ENCODE results near the gene POU5F1.
A peak's percentile ranks its signal among the peaks of the same experiment; 100 is the strongest.
"Not testable (repeated sequence)": the region's sequence is repeated elsewhere in the genome, so short reads cannot be mapped to it uniquely, and the experiment has no call there.

The POU5F1 gene

DNA sequence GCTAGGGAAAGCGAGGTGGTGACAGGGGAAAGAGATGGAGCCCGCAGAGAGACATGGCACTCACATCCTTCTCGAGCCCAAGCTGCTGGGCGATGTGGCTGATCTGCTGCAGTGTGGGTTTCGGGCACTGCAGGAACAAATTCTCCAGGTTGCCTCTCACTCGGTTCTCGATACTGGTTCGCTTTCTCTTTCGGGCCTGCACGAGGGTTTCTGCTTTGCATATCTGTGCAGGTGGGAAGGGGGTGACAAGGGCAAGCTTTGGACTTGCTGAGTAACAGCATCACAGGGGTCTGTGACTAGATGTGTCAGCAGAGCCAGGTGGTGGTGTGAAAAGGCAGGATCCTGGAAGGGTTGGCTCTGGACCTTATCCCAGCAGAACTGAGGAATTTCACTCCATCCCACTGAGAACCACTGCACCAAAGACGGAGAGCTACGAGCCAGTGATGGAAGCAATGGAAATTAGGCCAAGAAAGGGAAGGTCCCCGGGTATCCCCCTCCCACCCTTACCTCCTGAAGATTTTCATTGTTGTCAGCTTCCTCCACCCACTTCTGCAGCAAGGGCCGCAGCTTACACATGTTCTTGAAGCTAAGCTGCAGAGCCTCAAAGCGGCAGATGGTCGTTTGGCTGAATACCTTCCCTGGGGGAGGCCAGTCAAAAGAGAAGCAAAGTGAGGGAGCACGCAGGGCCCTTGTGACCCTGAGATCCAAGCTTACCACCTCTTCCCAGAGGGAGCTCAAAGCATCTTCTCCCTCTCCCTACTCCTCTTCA, 5.2 kb downstream of the POU5F1 start:
- DNase-seq, result not testable (repeated sequence)

DNA sequence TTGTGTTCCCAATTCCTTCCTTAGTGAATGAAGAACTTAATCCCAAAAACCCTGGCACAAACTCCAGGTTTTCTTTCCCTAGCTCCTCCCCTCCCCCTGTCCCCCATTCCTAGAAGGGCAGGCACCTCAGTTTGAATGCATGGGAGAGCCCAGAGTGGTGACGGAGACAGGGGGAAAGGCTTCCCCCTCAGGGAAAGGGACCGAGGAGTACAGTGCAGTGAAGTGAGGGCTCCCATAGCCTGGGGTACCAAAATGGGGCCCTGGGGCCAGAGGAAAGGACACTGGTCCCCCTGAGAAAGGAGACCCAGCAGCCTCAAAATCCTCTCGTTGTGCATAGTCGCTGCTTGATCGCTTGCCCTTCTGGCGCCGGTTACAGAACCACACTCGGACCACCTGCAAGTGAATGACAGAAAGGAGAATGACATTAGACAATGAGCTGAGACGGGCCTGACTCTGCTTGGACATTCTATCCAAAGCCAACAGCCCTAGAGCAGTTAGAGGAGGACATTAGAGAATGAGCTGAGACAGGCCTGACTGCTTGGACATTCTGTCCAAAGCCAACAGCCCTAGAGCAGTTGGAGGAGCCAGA, 5.9 kb downstream of the POU5F1 start:
- not testable (repeated sequence) for DNase-seq

DNA sequence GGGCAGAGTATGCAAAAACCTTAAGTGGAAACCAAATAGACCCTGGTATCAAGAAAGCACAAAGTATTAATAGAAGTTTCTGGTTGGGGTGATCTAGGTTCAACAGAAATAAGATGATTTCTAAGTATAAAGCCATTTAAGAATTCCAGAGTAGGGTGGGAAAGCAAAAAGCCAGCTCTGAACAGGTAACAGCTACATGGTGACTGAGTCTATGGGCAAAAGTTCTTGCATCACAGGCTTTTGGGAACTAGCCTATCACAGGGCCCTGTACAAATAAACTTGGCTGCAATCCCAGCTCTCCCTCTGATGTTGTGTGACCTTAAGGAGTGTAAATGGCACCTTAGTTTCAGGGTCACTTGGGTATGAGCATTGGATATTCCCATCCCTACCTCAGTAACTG, 6.6 kb downstream of the POU5F1 start:
- no peak for DNase-seq

DNA sequence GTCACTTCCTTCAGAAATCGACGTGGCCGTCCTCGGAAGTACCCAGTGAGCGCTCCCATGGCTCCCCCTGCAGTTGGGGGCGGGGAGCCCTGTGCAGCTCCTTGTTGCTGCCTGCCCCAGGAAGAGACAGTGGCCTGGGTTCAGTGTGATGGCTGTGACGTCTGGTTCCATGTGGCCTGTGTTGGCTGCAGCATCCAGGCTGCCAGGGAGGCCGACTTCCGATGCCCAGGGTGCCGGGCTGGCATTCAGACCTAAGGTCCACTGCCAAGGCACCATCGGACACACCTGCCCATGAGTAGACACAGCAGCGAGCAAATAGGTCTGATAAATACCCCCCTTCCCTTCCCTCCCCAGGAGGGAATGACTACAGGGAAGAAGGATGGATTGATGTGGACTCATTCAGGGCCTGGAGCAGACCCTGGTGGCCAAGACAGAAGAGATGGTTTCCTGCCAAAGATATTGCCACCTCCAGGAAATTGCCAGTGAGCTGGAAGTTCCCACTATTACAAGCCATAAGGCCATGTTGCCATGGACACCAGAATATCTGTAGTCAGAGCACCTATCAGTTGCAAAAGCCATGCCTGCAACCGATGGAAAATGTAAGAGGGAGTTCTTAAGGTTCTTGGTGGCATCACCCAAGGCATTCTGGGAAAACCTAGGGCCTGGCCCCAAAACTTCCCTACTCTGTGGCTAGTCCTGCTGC, 7.9 kb downstream of the POU5F1 start:
- no peak for DNase-seq

DNA sequence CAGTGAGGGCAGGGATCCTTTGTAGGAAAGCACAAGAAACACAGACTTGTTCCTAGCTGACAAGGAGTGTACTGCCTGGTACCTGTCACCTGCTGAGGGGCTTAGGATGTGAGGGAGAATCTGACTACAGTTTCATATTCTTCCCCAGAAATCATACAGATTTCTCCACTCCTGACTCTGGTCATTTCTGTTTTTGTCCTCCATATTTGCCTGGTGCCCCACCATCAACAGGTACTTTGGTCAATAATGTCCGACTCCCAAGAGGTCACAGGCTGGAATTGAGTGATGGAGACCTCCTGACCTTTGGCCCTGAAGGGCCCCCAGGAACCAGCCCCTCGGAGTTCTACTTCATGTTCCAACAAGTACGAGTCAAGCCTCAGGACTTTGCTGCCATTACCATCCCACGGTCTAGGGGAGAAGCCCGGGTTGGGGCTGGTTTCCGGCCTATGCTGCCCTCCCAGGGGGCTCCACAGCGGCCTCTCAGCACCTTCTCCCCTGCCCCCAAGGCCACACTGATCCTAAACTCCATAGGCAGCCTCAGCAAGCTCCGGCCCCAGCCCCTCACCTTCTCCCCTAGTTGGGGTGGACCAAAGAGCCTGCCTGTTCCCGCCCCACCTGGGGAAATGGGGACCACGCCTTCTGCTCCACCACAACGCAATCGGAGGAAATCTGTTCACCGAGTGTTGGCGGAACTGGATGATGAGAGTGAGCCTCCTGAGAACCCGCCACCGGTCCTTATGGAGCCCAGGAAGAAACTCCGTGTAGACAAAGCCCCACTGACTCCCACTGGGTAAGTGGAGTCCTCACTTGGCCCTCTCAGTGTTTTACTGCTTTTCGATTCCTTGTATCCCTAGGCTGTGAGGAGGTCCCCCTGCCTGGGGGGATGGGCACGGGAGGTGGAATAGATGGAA, 9.0 kb downstream of the POU5F1 start:
- no peak for DNase-seq

DNA sequence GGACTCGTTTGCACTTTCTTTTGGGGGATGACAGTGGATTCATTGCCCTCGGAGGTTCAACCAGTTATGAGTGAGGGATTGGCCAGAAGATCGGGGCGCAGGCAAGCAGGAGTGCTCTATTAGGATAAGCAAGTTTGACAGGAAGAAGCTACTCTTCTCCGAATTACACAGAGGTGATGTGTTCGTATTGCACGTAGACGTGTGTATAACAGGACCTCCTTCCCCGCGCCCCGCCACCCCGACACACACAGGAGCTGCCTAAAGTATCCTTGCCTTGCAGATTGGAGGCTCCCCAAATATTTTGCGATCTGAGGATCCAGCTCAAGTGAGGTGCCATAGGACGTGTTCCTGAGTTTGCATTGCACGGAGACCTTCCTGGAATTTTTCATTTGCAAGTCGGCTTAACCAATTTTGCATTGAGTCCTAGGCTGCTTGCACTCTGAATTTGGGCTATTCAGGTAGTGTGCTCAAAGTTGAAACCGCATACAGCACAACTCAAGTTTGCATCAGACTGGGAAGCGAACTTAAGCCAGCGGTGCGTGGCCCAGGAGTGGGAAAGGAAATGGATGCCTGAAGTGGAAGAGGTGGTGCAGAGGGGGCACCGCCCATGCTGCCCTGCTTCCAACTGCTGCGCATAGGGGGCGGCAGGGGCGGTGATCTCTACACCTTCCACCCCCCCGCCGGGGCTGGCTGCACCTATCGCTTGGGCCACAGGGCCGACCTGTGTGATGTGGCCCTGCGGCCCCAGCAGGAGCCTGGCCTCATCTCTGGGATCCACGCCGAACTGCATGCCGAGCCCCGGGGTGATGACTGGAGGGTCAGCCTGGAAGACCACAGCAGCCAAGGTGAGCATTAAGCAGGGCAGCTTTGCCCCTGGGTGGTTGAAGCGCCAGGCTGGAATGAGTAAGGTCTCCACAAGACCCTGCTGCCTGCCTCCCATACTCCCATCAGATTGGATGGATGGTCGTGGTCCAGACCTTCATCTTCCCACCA, 11.3 kb downstream of the POU5F1 start:
- no peak for DNase-seq

DNA sequence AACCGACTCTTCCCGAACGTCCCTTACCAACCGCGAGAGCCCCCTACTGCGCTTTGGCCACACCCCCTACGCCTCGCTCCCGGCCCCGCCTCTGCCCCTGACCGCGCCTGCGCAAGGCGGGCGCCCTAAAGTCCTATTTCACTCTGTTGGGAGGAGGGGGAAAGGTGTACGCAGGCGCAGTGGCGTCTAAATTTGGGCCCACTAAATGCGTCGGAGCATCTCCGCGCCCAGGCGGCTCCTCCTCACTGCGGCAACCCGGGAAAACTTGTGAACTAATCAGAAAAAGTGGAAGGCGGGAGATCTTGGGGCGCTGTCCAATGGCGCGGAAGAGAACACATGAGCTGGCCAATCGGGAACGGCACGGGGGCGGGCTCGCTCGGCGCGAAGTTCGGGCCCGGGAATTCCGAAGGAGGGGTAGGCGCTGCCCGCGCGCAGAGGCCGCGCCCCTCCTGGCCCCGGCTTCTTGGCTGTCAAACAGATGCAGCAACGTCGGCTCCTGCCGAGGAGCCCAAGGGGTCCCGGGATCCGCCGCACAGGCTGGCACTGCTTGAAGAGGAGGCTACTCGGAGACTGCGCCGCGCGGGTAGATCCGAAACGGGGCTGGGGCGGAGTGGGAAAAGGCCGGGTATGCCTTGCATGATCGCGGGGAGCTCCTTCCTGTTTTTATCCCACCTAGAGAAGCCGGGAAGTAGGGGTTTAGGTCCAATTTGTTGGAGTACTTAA, 12.2 kb downstream of the POU5F1 start, which contains the start of gene TCF19:
TCF19 (plus strand) TSS at position 450 of the 723 bp plus-strand sequence. CDS start 881 bp downstream, outside the sequence.
- peak; percentile 100 for DNase-seq

DNA sequence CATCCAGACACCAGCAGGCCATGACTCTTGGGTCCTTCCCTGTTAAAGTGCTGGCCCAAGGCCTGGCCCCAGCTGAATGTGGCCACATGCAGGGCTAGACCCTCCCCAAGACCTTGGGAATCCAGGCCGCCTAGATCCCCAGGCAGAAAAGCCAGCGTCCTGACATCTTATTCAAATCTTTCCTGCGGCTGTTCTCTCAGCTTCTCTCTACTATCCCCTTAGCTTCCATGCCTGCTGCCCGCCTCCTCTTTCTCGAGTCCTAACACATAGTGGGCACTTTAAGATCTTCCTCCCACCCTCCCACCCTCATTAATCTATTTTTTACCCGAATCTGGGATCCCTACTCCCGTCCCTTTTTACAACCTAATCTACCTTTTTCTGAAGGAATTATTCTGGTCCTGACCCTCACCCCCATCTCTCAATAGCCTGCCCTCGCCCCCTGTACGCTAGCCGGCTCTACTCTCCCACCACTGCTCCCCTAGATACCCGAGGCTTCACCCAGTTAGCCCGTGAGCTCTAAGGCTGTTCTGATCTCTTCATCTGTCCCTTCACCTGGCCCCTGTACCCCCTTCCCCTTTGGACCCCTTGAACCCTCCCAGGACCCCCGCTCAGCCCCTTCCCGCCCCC, 12.9 kb downstream of the POU5F1 start, which contains the start of gene CCHCR1:
CCHCR1 (minus strand) TSS at position 290 of the 627 bp plus-strand sequence; CDS start at position 88, 202 bp downstream.
- DNase-seq, result no peak

DNA sequence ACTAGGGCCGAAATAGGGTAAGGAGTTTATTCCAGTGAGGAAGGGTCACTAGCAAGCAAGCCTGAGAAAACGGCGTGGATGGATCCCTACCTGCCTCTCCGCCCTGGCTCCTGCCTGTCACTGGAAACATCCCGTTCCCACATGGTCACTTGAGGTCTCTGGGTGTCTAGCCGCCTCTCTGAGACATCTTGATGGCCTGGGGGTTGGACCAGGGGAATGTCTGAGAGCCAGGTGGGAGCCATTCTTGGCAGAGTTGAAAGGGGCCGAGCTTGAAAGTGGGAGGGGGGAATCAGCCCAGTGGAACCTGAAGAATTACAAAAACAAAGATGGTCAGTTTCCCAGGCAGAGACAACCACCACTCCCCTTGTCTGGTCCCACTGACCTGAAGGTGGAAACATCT, 13.8 kb downstream of the POU5F1 start:
- no peak for DNase-seq

DNA sequence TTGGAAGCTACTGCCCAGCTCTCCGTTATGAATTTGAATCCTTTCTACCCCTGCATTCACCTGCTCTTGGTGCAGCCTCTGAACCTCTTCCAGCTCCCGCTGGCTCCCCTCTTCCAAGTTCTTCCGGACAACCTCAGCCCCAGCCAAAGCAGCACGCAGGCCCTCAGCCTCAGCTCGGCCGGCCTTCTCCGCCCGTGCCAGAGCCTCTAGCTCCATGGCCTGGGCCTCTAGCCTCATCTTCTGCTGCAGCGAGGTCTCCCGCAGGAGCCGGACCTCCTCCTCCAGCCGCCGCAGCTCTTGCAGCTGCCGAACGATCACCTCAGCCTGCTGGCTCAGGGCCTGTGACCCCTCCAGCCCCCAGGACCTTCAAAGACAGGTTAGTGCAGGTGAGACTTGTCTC, 16.0 kb downstream of the POU5F1 start:
- no peak for DNase-seq

DNA sequence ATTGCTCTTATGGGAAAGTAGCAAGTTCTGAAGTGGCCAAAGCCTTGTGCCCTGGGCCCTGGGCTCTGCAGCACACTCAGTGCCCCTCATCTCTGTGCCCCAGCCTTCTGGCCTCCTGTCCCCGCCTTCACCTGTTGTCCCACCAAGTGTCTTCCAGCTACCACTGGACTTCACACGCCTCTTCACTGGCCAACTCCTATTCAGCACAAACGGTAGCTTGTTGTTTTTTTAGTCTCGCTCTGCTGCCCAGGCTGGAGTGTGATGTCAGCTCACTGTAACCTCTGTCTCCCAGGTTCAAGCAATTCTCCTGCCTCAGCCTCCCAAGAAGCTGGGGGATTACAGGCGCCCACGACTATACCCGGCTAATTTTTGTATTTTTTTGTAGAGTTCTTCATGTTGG, 17.7 kb downstream of the POU5F1 start:
- DNase-seq, result no peak

DNA sequence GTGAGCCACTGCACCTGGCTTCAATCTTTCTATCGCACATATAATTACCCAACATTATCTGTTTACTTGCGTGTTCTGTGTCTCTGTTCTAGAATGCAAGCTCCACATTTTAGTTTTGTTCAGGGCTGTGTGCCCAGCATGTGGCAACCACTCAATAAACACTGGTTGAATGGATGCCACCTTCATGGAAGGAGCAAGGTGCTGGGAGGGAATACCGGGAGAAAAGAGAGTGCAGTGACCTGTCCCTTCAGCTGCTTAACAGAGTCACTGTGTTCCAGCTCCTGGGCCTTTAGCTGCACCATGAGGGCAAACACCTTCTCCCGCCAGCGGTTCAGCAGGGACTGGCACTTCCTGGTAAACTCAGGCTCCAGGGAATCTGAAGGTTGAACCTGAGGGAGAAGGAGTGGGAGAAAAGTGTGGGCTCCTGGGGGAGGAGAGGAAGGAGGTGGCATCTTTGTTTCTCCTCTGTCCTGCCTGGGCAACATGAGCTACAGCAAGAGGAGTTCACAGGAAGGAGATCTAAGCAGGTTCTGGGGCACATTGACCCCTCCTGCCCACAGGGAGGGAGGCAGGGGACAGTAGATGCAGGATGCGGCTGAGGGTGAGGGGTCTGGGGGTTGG, 20.5 kb downstream of the POU5F1 start:
- no peak for DNase-seq

DNA sequence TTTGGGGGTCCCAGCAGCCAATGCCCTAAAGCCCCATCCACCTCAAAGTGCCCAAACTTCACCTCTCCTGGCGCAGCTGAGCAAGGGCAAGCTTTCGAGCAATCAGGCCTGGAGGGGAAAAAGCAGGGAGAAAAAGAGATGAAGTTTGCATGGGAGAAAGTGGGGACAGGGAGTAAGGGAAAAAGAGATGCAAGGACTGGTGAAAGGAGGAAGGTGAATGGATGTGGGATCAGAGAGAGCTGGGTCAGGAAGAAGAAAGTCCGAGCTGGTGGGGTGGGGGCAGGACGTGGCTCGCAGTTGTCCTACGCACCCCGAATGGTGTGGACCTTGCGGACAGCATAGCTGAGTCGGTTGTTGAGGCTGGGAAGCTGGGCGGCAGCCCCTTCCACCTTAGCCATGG, 25.1 kb downstream of the POU5F1 start:
- no peak for DNase-seq

DNA sequence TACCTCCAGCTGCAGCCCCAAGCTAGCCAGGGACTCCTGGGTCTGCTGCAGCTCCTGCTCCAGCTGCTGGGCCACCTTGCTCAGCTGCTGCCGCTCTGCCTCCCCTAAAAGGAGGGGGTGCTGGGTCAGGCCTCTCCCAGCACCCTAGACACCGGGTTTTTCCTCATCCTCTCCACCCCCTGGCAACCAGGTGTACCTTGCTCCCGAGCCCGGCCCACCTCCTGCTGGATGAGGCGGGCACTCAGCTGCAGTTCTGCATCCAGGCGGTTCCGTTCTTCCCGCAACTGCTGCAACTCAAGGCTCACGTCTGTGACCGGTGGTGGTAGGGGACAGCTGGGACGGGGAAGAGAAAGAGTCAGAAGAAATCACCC, 25.5 kb downstream of the POU5F1 start:
- no peak for DNase-seq

DNA sequence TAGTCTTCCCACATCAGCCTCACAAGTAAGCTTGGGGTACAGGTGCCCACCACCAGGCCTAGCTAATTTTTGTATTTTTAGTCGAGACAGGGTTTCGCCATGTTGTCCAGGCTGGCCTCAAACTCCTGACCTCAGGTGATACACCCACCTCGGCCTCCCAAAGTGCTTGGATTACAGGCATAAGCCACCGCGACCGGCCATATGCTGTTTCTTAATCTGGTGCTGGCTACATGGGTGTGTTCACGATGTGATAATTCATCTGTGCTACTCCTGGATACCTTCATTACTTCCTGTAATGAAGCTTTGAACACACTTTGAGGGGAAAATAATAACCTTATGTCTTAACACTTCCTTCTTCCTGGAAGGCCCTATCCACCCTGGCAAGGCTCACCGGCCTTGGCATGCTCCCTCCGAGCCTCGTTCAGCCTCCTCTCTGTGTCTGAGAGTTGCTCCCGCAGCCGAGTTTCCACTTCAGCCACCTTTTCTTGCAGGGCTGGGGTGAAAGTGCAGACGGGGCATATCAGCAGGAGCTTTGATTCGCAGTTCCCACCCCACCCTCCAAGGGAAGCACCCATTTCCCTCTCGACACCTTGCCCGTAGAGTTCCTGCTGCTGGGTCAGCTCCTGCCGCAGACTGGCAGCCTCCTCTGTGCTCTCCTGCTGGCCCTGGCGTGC, 26.0 kb downstream of the POU5F1 start:
- no peak for DNase-seq

DNA sequence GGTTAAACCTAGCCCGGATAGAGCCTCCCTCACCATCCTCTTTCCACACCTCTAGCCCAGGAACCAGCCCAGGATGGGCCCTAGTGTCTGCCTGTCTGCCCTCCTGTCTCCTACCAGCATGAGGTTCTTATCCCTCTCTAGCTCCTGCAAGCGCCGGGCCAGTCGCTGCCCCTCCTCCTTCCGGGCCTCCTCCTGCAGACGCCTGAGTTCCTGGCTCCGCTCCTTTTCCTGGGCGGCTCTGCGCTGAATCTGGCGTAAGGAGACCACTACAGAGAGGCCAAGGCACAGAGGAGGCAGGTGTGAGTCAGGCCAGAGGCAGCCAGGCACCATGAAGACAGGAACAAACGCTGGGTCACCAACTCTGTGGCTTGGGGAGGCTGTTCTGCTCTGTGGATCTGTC, 27.3 kb downstream of the POU5F1 start:
- DNase-seq, result peak; percentile 57

DNA sequence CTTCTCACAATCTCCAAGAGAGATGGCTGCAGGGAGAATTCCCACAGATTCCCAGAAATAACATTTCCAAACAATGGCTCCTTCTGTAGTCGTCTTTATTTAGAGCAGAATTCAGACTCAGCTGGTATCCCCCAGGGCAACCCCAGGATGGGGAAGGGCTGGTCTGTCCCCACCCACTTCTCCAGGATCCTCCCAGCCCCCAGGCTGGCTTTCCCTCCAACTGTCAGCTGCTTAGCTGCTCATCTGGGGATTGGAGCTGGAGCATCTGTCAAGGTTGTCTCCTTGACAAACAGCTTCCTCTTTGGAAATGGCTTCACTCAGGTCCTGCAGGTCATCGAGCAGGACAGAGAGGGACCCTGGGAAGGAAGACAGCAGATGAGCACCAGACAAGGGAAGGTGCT, 28.1 kb downstream of the POU5F1 start:
- DNase-seq, result no peak

DNA sequence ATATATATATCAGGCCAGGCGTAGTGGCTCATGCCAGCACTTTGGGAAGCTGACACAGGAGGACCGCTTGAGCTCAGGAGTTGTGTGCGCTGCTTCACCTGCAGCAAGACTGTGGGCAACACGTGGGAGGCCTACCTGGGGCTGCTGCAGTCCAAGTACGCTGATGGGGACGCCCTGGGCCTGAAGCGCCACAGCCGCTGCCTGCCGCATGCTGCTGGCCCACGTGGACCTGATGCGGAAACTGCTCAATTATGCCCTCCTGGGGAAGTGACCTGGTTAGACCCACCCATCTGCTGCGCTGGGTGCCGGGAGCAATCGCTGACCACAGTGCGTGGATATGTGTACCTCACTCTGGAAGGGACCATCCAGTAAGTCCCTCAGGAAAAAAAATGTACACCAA, 29.8 kb downstream of the POU5F1 start:
- DNase-seq, result no peak

DNA sequence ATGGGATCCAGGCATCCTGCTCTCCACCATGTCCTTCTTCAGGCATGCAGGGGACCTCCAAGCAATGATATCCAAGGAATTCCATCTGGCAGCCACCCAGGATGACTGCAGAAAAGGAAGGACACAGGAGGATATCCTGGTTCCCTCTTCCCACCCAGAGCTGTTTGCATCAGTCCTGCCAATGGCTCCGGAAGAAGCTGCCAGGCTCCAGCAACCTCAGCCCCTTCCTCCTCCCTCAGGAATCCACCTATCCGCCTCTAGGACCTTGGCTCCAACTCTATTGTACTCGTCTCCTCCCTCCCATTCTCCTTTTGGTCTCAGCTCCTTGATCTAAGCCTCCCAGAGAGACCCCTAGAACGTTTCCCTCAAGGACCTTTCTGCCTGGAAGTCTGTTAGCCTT, 30.9 kb downstream of the POU5F1 start:
- DNase-seq, result no peak

Data from femur (tissue), 1 donor.